ENCODE measurements around the gene POFUT2.

DNA sequence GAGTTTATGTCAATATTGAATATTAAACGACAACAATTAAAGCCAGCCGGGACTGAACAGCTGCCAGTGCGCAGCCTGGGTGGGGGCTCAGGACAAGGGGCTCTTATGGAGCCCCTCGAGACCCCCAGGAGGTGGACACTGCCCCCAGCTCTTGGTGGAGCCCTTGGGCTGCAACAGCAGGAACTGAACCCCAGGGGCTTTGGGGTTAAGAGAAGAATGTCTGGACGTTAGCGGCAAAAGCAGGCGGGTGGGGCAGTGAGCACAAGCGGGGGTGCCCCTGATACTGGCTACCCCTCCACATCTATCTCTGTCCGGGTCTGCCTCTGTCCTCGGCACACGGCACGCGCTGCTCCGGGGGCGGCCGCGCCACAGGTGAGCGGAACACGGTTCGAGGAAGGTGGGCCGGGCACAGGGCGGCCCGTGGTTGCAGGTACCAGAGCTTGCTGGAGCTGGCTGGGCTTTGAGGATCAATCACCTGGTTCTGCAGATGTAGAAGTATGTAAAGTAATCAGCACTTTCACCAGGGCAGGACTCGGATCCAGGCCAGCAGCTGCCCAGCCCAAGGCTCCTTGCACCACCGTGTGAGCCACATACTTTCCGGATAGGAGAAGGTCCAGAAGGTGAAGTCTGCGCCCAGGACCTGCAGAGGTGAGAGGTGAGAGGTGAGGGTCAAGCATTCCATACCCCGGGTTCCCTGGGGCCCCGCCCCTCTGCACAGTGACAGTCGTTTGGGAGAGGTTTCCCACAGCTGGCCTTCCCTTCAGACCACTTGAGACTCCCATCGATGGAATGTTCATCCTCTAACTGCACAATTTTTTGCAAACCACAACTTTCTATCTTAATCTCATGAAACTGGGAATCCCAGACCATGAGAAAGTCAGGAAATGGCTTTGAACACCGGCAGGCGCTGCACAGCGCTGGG lies 12.4 kb upstream of the POFUT2 start:
- TF ChIP-seq CTCF (IDR thresholded peaks at IDR 0.05): no peak
- no peak for TF ChIP-seq CHD2 (IDR thresholded peaks at IDR 0.05; ENCODE audit: low read length, partially characterized antibody)
- TF ChIP-seq MAX (IDR thresholded peaks at IDR 0.05): no peak
- no peak for TF ChIP-seq JUNB (IDR thresholded peaks at IDR 0.05)
- TF ChIP-seq PBX3 (IDR thresholded peaks at IDR 0.05): no peak
- TF ChIP-seq EP300 (IDR thresholded peaks at IDR 0.05): no peak
